ENCODE results near the gene PRRC2B. TPM values are rescaled to one million over a fixed set of nuclear protein-coding genes. Genes with fewer than 3 reads are reported as not detected.

Gene PRRC2B
- total and polyA plus RNA-seq, 4 donors, result 10.3 to 44.3 (median 27.0) TPM

- Histone ChIP-seq H3K9me3 (ENCODE audit: control insufficient read depth in 4 of 4, low read length in 3 of 4) (no peaks in the 10 kb centered on the region), H3K36me3 (ENCODE audit: control insufficient read depth in 4 of 4, insufficient read depth in 3 of 4, low read depth in 1 of 4, low read length in 3 of 4) (no peaks in the 10 kb centered on the region), H3K4me3 (ENCODE audit: low read depth in 1 of 3, low read length in 3 of 3) (no peak overlapping the region), H3K27ac (ENCODE audit: low read depth in 1 of 2, low read length in 2 of 2) (no peak overlapping the region), H3K4me1 (ENCODE audit: control insufficient read depth in 4 of 4, insufficient read depth in 4 of 4, low read length in 3 of 4) (peaks cover 0 to 4% (median 0%) of the 10 kb centered on the region in 4 donors), H3K9ac (ENCODE audit: low read depth in 1 of 2, low read length in 2 of 2) (no peak overlapping the region), H3K27me3 (ENCODE audit: control insufficient read depth in 4 of 4, insufficient read depth in 4 of 4, low read length in 3 of 4) (no peaks in the 10 kb centered on the region)
- TF ChIP-seq SP1 (IDR thresholded peaks at IDR 0.05), result no peak
- no peak for TF ChIP-seq ATF3 (IDR thresholded peaks at IDR 0.05)
- peak; percentile 34 for TF ChIP-seq CTCF (IDR thresholded peaks at IDR 0.05; ENCODE audit: low read depth, low read length, missing input control)
- no peak for TF ChIP-seq NR2F2 (IDR thresholded peaks at IDR 0.05)
- no peak for TF ChIP-seq REST (IDR thresholded peaks at IDR 0.05)
- no peak for TF ChIP-seq RXRA (IDR thresholded peaks at IDR 0.05)
- TF ChIP-seq TAF1 (conservative IDR thresholded peaks at IDR 0.05), result no peak
- TF ChIP-seq RAD21 (IDR thresholded peaks at IDR 0.05), result peak; percentile 63 to 76
- TF ChIP-seq JUND (IDR thresholded peaks at IDR 0.05), result no peak
- 53% methylated on average over 6 of the region's 6 CpGs for WGBS
- DNase-seq (ENCODE audit: low spot score), result no peak
Observed at GRCh38 chr9:131366761-131367401, 27.0 kb upstream of the PRRC2B start.

GRCh38 chr9:131367450-131367849 is 26.4 kb upstream of the PRRC2B start:
- 87% methylated on average over 2 of the region's 2 CpGs for WGBS
- TF ChIP-seq NR2F2 (IDR thresholded peaks at IDR 0.05), result no peak
- no peak for TF ChIP-seq YY1 (IDR thresholded peaks at IDR 0.05)
- TF ChIP-seq RAD21 (IDR thresholded peaks at IDR 0.05), result no peak
- no peak for TF ChIP-seq HNF4A (conservative IDR thresholded peaks at IDR 0.05)
- TF ChIP-seq GABPA (IDR thresholded peaks at IDR 0.05 in 1 of 2, conservative IDR thresholded peaks at IDR 0.05 in 1 of 2), result no peak
- TF ChIP-seq SP1 (IDR thresholded peaks at IDR 0.05), result no peak
- TF ChIP-seq RXRA (IDR thresholded peaks at IDR 0.05), result no peak
- TF ChIP-seq CTCF (IDR thresholded peaks at IDR 0.05; ENCODE audit: low read depth, low read length, missing input control), result no peak
- no peak for TF ChIP-seq ZBTB33 (IDR thresholded peaks at IDR 0.05)

More at GRCh38 chr9:131367450-131367849, 26.4 kb upstream of the PRRC2B start:
- Histone ChIP-seq H3K9me3 (ENCODE audit: control insufficient read depth in 4 of 4, low read length in 3 of 4) (no peaks in the 10 kb centered on the region), H3K4me1 (ENCODE audit: control insufficient read depth in 4 of 4, insufficient read depth in 4 of 4, low read length in 3 of 4) (peaks cover 0 to 5% (median 1%) of the 10 kb centered on the region in 4 donors), H3K27me3 (ENCODE audit: control insufficient read depth in 4 of 4, insufficient read depth in 4 of 4, low read length in 3 of 4) (no peaks in the 10 kb centered on the region), H3K36me3 (ENCODE audit: control insufficient read depth in 4 of 4, insufficient read depth in 3 of 4, low read depth in 1 of 4, low read length in 3 of 4) (no peaks in the 10 kb centered on the region), H3K9ac (ENCODE audit: low read depth in 1 of 2, low read length in 2 of 2) (no peak overlapping the region), H3K27ac (ENCODE audit: low read depth in 1 of 2, low read length in 2 of 2) (no peak overlapping the region), H3K4me3 (ENCODE audit: low read depth in 1 of 3, low read length in 3 of 3) (no peak overlapping the region)
- no peak for DNase-seq (ENCODE audit: low spot score)

Measured in liver (tissue), 9 donors.